Hepatocyte (in vitro differentiated cells): ENCODE data around the gene STARD9.

ENCODE experiments used
- EZH2 ChIP-seq: fragments of 200-600 bp; sonication (generic); IDR thresholded peaks from 2 replicates; pipeline ENCODE4 v1.6.1; 2016; ENCODE audit warnings: antibody characterized with exemption, mild to moderate bottlenecking, borderline replicate concordance
- EZH2phosphoT487 ChIP-seq: fragments of 200-600 bp; sonication (generic); IDR thresholded peaks from one replicate; pipeline ENCODE4 v1.6.1; 2018; ENCODE audit warnings: antibody characterized with exemption, mild to moderate bottlenecking, low read depth, moderate library complexity; ENCODE audit not compliant: unreplicated experiment, severe bottlenecking
- TF ChIP-seq, protein P1 (sequence below): fragments of 200-600 bp; sonication (generic); IDR thresholded peaks from 2 replicates; pipeline ENCODE4 v1.5.1; 2016; ENCODE audit warnings: antibody characterized with exemption, mild to moderate bottlenecking; ENCODE audit not compliant: poor library complexity

DNA sequence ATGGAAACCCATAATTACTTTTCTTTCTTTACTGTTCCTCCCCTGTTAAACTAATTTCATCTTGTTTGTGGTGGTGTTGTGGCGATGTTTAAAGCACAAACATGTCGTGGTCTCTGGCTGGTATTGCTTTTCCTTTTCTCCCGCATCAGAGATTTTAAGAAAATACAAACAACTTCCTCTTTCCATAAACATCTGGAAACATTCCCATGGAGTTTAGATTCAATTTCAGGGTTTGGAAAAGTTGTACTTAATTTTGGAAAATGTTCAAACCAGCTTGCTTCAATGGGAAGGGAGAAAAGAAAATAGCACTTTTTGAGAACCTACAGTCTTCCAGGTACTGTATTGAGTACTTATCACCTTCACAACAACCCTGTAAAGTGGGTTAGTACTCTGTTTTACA lies 30.4 kb downstream of the STARD9 start:
- TF ChIP-seq, protein P1, sequence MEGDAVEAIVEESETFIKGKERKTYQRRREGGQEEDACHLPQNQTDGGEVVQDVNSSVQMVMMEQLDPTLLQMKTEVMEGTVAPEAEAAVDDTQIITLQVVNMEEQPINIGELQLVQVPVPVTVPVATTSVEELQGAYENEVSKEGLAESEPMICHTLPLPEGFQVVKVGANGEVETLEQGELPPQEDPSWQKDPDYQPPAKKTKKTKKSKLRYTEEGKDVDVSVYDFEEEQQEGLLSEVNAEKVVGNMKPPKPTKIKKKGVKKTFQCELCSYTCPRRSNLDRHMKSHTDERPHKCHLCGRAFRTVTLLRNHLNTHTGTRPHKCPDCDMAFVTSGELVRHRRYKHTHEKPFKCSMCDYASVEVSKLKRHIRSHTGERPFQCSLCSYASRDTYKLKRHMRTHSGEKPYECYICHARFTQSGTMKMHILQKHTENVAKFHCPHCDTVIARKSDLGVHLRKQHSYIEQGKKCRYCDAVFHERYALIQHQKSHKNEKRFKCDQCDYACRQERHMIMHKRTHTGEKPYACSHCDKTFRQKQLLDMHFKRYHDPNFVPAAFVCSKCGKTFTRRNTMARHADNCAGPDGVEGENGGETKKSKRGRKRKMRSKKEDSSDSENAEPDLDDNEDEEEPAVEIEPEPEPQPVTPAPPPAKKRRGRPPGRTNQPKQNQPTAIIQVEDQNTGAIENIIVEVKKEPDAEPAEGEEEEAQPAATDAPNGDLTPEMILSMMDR = no peak
- TF ChIP-seq EZH2phosphoT487 (no peak), EZH2 (no peak)
